ENCODE results near the gene ATG10.

- TF ChIP-seq MAX (IDR thresholded peaks at IDR 0.05) (no peak), EP300 (IDR thresholded peaks at IDR 0.05; ENCODE audit: borderline replicate concordance) (no peak), RAD21 (IDR thresholded peaks at IDR 0.05; ENCODE audit: low read depth) (no peak), NFIC (IDR thresholded peaks at IDR 0.05) (no peak), CEBPB (IDR thresholded peaks at IDR 0.05) (no peak)
These were observed 158.8 kb downstream of the ATG10 start for GRCh38 chr5:82130602-82131001.
